ENCODE measurements around the gene TSSK3.

The TSSK3 gene

DNA sequence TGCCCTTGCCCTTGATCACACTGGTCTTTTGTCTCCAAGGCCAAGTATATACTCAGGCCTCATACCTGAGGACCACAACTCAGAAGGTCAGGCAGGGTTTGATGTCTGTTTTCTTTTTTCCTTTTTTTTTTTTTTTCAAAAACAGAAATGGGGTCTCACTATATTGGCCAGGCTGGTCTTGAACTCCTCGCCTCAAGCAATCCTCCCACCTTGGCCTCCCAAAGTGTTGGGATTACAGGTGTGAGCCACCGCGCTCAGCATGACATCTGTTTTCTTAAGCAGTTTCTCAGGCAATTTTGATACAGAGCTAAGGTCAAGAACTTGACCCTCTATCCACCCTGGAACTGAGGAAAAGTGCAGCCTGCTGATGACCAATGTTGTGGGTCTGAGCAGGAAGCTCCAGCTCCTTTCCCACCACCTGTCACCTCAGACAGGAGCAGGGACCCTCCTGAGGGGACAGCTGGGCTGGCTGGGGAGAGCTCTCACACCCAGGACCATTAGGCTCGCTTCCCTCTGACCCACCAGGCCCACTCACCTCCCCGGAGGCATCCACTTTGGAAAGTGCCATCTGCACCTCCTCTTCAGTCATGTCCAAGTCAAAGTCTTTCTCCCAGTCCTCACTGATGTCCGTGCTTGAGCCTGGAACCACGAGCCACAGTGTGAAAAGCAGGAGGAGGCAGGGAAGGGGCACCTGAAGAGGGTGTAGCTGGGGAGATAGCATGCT lies 5.7 kb downstream of the TSSK3 start:
- no peak for DNase-seq (ENCODE audit: low read depth)
- no peak overlapping the region for H3K4me3 ChIP-seq (ENCODE audit: low read length)
- no peaks in the 10 kb centered on the region for H3K9me3 ChIP-seq (ENCODE audit: control insufficient read depth, low read length)
- no peak overlapping the region for H3K9ac ChIP-seq (ENCODE audit: low read length)
- peaks cover 20% of the 10 kb centered on the region for H3K4me1 ChIP-seq (ENCODE audit: control insufficient read depth, insufficient read depth, low read length)
- H3K27me3 ChIP-seq (replicated peaks; ENCODE audit: control insufficient read depth, insufficient read depth, low read length): no peaks in the 10 kb centered on the region
- H3K36me3 ChIP-seq (ENCODE audit: control insufficient read depth, insufficient read depth, low read length, severe bottlenecking): peaks cover 60% of the 10 kb centered on the region

DNA sequence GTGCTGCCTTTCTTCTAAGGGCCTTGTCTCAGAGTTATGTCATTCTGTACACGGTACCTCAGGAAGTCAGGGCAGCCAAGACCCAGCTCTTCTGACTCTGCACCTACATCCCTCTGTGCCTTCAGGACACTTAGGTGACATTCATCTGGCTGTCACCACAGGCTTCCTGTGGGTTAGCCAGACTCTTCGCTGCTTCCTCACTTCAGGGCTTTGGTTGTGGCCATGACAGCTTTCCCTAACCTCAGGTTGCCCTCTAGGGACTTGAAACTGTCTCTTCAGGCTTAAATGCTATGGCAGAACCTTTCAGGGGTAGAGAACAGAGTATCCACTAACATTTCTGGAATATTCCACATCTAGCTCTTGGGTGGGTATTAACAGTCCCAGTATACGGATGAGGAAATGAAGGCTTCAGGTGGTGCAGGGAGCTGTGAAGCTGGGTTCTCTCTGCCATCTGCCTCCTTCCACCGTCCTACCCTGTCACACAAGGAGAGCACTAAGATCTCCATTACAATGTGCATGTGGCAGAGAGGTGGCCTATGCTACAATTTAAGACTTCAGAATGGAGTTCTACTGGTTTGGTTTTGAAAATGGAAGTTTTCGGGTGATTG lies 9.9 kb downstream of the TSSK3 start:
- DNase-seq (ENCODE audit: low read depth): no peak
- Histone ChIP-seq H3K4me1 (ENCODE audit: control insufficient read depth, insufficient read depth, low read length) (no peaks in the 10 kb centered on the region), H3K4me3 (ENCODE audit: low read length) (no peak overlapping the region), H3K27me3 (replicated peaks; ENCODE audit: control insufficient read depth, insufficient read depth, low read length) (no peaks in the 10 kb centered on the region), H3K36me3 (ENCODE audit: control insufficient read depth, insufficient read depth, low read length, severe bottlenecking) (peaks cover 73% of the 10 kb centered on the region), H3K9me3 (ENCODE audit: control insufficient read depth, low read length) (no peaks in the 10 kb centered on the region), H3K9ac (ENCODE audit: low read length) (no peak overlapping the region)

DNA sequence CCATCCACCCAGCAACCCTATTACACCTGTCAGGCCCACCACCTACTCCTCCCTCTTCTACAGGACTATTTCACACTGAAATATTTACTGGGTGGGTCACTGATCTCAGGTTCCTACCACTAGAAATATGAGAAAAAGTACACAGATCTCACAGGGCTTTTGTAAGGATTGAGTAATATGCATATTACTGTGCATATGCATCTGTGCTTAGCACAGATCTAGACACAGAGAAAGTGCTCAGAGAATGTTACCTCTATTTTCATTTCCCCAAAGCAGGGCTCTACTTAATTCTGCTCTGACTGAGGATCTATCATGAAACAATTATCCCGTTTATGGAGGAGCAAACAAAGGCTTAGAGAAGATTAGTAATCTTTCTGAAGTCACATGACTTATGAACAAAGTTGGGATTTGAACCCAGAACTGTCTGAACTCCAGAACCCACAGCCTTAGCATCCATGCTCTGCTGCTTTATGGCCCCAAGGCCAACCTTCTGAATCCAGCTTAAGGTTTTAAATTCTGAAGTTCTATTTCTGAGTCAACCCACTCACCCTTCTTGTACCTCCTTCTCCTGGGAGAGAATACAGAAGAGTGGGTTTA lies 11.8 kb downstream of the TSSK3 start:
- no peak for DNase-seq (ENCODE audit: low read depth)
- H3K9ac ChIP-seq (ENCODE audit: low read length): no peak overlapping the region
- H3K4me1 ChIP-seq (ENCODE audit: control insufficient read depth, insufficient read depth, low read length): no peaks in the 10 kb centered on the region
- no peaks in the 10 kb centered on the region for H3K9me3 ChIP-seq (ENCODE audit: control insufficient read depth, low read length)
- no peak overlapping the region for H3K4me3 ChIP-seq (ENCODE audit: low read length)
- H3K27me3 ChIP-seq (replicated peaks; ENCODE audit: control insufficient read depth, insufficient read depth, low read length): no peaks in the 10 kb centered on the region
- peaks cover 75% of the 10 kb centered on the region for H3K36me3 ChIP-seq (ENCODE audit: control insufficient read depth, insufficient read depth, low read length, severe bottlenecking)

DNA sequence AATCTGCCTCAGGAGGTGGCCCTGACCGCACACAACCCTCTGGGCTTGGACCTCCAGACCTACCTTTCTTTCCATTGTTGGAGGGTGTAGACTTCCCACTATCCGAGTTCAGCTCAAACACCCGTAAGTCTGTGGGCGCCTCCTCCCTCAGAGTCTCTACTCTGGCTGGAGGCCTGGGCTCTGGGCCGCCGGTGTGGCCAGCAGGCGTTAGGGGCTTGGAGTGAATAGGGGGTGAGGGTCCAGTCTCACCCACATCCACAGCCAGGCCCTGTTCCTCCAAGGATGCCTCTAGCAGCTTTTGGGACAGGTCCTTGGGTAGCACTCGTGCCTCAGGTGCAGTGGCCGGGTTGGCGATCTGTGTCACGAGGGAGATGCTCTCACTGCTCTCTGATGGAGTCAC lies 13.9 kb downstream of the TSSK3 start:
- DNase-seq (ENCODE audit: low read depth): no peak
- H3K36me3 ChIP-seq (ENCODE audit: control insufficient read depth, insufficient read depth, low read length, severe bottlenecking): peaks cover 94% of the 10 kb centered on the region
- H3K9me3 ChIP-seq (ENCODE audit: control insufficient read depth, low read length): no peaks in the 10 kb centered on the region
- no peaks in the 10 kb centered on the region for H3K27me3 ChIP-seq (replicated peaks; ENCODE audit: control insufficient read depth, insufficient read depth, low read length)
- H3K4me3 ChIP-seq (ENCODE audit: low read length): no peak overlapping the region
- no peak overlapping the region for H3K9ac ChIP-seq (ENCODE audit: low read length)
- H3K4me1 ChIP-seq (ENCODE audit: control insufficient read depth, insufficient read depth, low read length): no peaks in the 10 kb centered on the region

DNA sequence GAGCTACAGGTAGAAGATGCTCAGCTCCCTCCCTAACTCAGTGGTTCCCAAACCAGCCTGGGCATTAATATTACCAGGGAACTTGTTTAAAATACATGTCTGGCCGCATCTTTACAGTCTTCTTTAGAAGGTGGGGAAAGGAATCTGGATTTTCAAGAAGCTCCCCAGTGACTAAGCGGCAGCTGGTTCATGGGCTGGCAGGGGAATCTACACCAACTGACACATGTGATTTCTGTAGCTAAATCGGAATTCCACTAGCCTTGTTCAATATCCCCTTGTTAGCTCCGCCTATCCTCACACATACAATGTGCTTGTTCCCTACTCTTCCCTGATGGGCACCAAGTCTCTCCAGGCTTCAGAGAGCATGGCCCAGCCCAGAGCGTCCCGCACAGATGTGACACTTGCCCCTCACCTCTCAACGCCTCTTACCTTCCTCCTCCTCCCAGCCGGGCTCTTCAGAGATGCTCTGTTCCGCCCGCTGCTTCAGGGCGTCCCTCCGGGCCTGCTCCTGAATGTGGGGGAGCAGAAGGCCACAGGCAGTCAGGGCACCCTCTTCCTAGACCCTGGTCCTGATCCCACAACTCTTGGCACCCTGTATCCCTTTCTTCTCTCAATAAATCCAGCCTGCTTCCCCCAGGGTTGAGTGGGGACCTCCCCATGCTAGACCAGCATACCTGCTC lies 15.3 kb downstream of the TSSK3 start:
- Histone ChIP-seq H3K36me3 (ENCODE audit: control insufficient read depth, insufficient read depth, low read length, severe bottlenecking) (peaks cover 95% of the 10 kb centered on the region), H3K9ac (ENCODE audit: low read length) (no peak overlapping the region), H3K4me1 (ENCODE audit: control insufficient read depth, insufficient read depth, low read length) (no peaks in the 10 kb centered on the region), H3K9me3 (ENCODE audit: control insufficient read depth, low read length) (no peaks in the 10 kb centered on the region), H3K27me3 (replicated peaks; ENCODE audit: control insufficient read depth, insufficient read depth, low read length) (no peaks in the 10 kb centered on the region), H3K4me3 (ENCODE audit: low read length) (no peak overlapping the region)
- DNase-seq (ENCODE audit: low read depth): no peak

DNA sequence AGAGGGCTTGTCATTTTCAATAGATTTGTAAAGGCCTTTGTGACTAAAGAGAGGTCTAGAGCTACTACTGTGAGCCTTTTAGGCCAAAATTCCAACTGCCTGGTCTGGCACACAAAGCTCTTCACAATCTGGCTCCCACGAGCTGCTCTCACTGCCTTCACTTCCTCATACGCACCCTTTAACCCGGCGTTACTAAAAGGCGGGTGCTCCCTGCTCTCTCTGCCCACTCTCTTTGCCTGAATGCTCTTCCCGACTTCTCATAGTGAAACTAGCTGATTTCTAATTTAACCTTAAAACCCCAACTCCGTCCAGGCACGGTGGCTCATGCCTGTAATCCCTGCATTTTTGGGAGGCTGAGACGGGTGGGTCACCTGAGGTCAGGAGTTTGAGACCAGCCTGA lies 17.7 kb downstream of the TSSK3 start:
- Histone ChIP-seq H3K36me3 (ENCODE audit: control insufficient read depth, insufficient read depth, low read length, severe bottlenecking) (peaks cover 98% of the 10 kb centered on the region), H3K4me1 (ENCODE audit: control insufficient read depth, insufficient read depth, low read length) (no peaks in the 10 kb centered on the region)
- DNase-seq (ENCODE audit: low read depth): no peak

DNA sequence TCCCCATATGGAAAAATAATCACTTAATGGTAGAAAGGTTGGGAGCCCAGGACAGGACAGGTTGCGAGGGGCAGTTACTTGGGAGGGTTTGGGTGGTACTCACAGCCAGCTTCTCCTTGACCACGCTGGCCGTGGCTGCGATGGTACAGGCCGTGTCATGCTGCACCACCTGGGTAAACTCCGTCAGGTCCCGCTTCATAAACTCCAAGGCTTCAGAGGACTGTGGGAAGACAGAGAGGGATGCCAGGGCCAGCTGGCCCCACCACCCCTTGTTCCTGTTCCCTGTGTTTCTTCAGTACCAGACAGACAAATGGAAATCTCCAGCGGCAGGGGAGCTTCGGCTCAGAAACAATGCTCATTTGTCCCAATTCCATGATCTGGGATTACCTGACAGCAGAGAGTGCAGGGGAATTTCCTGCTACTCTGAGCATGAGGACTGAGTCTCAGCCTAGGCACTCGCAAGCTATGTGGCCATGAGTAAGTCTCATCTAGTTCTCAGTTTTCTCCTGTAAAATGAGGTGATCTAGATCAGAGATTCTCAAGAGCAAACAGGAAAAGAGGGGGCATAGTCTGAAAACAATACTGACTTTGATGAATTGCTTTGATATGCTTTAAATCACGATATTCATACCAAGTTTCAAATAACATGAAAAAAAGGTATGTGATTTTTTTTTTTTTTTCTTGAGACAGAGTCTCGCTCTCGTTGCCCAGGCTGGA lies 24.5 kb downstream of the TSSK3 start:
- peaks cover 87% of the 10 kb centered on the region for H3K36me3 ChIP-seq (ENCODE audit: control insufficient read depth, insufficient read depth, low read length, severe bottlenecking)
- H3K4me1 ChIP-seq (ENCODE audit: control insufficient read depth, insufficient read depth, low read length): no peaks in the 10 kb centered on the region
- H3K9ac ChIP-seq (ENCODE audit: low read length): no peak overlapping the region
- no peak overlapping the region for H3K4me3 ChIP-seq (ENCODE audit: low read length)
- no peaks in the 10 kb centered on the region for H3K27me3 ChIP-seq (replicated peaks; ENCODE audit: control insufficient read depth, insufficient read depth, low read length)
- H3K9me3 ChIP-seq (ENCODE audit: control insufficient read depth, low read length): no peaks in the 10 kb centered on the region
- no peak for DNase-seq (ENCODE audit: low read depth)

More for the DNA sequence above, 17.7 kb downstream of the TSSK3 start:
- no peak overlapping the region for H3K9ac ChIP-seq (ENCODE audit: low read length)
- no peaks in the 10 kb centered on the region for H3K9me3 ChIP-seq (ENCODE audit: control insufficient read depth, low read length)
- no peaks in the 10 kb centered on the region for H3K27me3 ChIP-seq (replicated peaks; ENCODE audit: control insufficient read depth, insufficient read depth, low read length)
- no peak overlapping the region for H3K4me3 ChIP-seq (ENCODE audit: low read length)

DNA sequence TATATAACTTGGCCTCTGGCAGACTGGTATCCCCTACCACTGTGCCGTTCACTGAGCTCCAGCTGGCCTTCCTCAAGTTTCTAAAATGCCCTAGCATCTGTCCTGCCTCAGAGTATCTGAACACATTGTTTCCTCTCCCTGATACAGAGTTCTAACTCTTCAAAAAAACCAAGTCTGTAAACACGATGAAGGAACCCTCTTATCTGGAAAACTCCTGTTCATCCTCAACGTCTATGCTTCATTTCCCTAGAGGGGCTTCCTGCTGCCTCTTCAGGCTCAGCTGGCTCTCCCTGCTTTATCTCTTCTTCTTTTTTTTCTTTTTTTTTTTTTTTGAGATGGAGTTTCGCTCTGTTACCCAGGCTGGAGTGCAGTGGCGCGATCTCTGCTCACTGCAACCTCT lies 26.3 kb downstream of the TSSK3 start:
- DNase-seq (ENCODE audit: low read depth): no peak
- Histone ChIP-seq H3K9me3 (ENCODE audit: control insufficient read depth, low read length) (no peaks in the 10 kb centered on the region), H3K4me3 (ENCODE audit: low read length) (no peak overlapping the region), H3K27me3 (replicated peaks; ENCODE audit: control insufficient read depth, insufficient read depth, low read length) (no peaks in the 10 kb centered on the region), H3K36me3 (ENCODE audit: control insufficient read depth, insufficient read depth, low read length, severe bottlenecking) (peaks cover 70% of the 10 kb centered on the region), H3K4me1 (ENCODE audit: control insufficient read depth, insufficient read depth, low read length) (peaks cover 9% of the 10 kb centered on the region), H3K9ac (ENCODE audit: low read length) (no peak overlapping the region)

DNA sequence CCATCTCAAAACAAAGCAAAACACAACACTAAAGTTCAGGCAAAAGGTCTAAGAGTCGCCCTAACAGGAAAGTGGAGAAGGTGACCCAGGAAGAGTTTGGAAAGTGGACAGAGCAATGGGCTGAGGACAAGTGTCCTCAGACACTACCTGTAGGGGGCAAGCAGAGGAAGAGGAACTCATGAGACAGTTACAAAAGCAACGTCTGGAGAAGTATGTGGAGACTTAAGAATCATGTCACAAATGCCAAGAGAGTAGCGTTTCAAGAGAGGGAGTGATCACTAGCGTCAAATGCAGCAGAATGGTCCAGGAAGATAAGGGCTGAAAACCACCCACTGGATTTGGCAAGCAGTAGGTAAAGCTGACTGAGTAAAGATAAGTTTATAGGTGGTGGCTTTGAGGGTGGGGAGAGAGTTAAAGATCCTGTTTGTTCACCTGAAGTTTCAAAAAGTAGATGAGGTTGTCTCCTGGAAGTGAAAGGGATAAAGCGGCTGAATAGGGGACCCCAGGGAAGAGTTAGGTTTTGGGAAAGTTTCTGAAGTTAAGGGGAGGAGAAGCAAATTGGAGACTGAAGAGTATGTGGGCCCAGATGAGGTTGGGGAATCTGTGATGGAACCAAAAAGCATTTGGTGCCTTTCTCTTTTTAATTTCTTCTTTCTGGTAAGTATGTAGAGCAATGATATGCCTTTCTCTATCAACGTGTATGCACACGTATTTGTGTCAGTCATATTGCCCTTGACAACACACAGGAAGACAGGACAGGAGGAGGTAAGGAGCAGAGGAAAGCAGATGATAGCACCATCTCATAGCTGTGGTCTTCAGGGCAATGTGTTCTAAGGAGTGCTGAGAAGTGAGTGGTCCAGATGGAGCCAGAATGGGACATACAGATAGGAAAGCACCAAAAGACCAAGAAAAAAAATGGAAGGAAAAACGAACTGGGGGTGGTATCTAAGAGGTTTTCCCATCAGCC lies 28.8 kb downstream of the TSSK3 start:
- Histone ChIP-seq H3K9ac (ENCODE audit: low read length) (no peak overlapping the region), H3K4me1 (ENCODE audit: control insufficient read depth, insufficient read depth, low read length) (peaks cover 14% of the 10 kb centered on the region), H3K9me3 (ENCODE audit: control insufficient read depth, low read length) (no peaks in the 10 kb centered on the region), H3K27me3 (replicated peaks; ENCODE audit: control insufficient read depth, insufficient read depth, low read length) (no peaks in the 10 kb centered on the region), H3K36me3 (ENCODE audit: control insufficient read depth, insufficient read depth, low read length, severe bottlenecking) (peaks cover 46% of the 10 kb centered on the region), H3K4me3 (ENCODE audit: low read length) (no peak overlapping the region)
- DNase-seq (ENCODE audit: low read depth): no peak

DNA sequence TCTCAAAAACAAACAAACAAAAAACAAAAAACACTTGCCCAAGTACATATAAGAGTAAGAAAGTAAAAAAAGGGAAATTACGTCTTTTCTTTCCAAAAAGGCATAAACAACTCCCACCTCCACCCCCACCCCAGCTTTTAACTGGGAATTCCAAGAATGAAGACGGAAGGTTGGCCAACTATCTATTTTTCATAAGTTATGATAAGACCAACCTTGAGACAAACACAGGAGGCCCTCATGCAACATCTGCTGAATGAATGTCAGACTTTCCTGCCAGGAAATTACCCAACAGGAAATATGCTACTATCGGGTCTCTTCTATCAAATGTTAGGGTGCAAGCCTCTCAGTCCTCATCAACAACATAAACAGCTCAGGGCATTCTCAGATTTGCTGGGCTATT lies 30.0 kb downstream of the TSSK3 start:
- Histone ChIP-seq H3K4me3 (ENCODE audit: low read length) (no peak overlapping the region), H3K36me3 (ENCODE audit: control insufficient read depth, insufficient read depth, low read length, severe bottlenecking) (peaks cover 36% of the 10 kb centered on the region)
- DNase-seq (ENCODE audit: low read depth): peak; percentile 1

More for the DNA sequence above, 30.0 kb downstream of the TSSK3 start:
- Histone ChIP-seq H3K4me1 (ENCODE audit: control insufficient read depth, insufficient read depth, low read length) (peaks cover 14% of the 10 kb centered on the region), H3K9ac (ENCODE audit: low read length) (no peak overlapping the region), H3K9me3 (ENCODE audit: control insufficient read depth, low read length) (no peaks in the 10 kb centered on the region), H3K27me3 (replicated peaks; ENCODE audit: control insufficient read depth, insufficient read depth, low read length) (no peaks in the 10 kb centered on the region)

All from adipocyte (in vitro differentiated cells).